Measurements from ENCODE around the gene PPHLN1.

GRCh38 chr12:42315108-42315507 lies 10.9 kb upstream of the PPHLN1 start:
- TF ChIP-seq CTCF (IDR thresholded peaks at IDR 0.05; ENCODE audit: insufficient read depth, low read depth, low read length) (no peak), EZH2 (IDR thresholded peaks at IDR 0.05; ENCODE audit: insufficient read depth, low read length) (no peak)
